GM19239 (cell line): ENCODE results near the gene ZFYVE19.
"Not testable (repeated sequence)": the region's sequence is repeated elsewhere in the genome, so short reads cannot be mapped to it uniquely, and the experiment has no call there.

Experiments used
- DNase-seq: peaks from one replicate; pipeline ENCODE4 v3.0.0; 2011; ENCODE audit warnings: low spot score; ENCODE audit not compliant: insufficient read length
- FAIRE-seq: peaks from 2 replicates; lab custom pipeline; 2011; peaks lifted over from hg19 to GRCh38; lab: Jason Lieb, UNC

ZFYVE19 gene

DNA sequence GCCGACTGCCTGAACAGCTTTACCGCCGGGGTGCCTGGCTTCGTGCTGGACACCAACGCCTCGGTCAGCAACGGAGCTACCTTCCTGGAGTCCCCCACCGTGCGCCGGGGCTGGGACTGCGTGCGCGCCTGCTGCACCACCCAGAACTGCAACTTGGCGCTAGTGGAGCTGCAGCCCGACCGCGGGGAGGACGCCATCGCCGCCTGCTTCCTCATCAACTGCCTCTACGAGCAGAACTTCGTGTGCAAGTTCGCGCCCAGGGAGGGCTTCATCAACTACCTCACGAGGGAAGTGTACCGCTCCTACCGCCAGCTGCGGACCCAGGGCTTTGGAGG is 37.8 kb downstream of the ZFYVE19 start:
- DNase-seq, result peak; percentile 63
- no peak for FAIRE-seq

DNA sequence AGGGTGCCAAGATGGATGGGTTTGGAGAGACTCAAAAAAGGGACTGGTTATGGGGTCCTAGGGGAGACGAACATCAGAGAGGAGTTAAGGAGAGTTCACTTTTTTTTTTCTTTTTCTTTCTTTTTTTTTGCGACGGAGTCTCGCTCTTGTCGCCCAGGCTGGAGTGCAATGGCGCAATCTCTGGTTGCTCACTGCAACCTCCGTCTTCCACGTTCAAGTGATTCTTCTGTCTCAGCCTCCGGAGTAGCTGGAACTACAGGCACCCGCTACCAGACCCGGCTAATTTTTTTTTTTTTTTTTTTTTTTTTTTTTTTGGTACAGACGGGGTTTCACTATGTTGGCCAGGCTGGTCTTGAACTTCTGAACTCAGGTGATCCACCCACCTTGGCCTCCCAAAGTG is 38.1 kb downstream of the ZFYVE19 start:
- no peak for FAIRE-seq
- DNase-seq, result no peak

GRCh38 chr15:40845511-40846284 is 38.8 kb downstream of the ZFYVE19 start:
- DNase-seq (no peak), FAIRE-seq (no peak)

DNA sequence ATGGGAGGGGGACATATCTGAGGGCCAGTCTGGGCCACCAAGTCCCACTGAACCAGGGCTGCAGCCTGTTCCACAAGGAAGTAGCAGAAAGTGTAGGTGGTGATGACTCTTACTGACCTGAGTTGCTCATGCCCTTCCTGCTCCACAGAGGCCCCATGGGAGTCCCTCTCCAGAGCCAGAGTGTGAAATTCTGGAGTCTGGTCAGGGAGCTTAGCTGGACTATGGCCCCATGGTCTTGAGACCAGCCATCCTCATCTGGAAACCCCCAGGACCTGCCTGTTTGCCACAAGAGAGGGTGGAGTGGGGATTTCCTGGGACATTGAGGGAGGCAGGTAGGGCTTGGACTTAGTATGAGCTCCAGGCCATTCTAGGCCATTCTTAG is 39.9 kb downstream of the ZFYVE19 start:
- DNase-seq (no peak), FAIRE-seq (no peak)

- peak; percentile 94 for FAIRE-seq
- DNase-seq, result peak; percentile 75
Measured at GRCh38 chr15:40847223-40847961, 40.5 kb downstream of the ZFYVE19 start.

GRCh38 chr15:40850576-40851112 is 43.8 kb downstream of the ZFYVE19 start:
- FAIRE-seq, result no peak
- DNase-seq, result no peak

- no peak for FAIRE-seq
- DNase-seq, result no peak
Measured at GRCh38 chr15:40852529-40852928, 45.6 kb downstream of the ZFYVE19 start.

DNA sequence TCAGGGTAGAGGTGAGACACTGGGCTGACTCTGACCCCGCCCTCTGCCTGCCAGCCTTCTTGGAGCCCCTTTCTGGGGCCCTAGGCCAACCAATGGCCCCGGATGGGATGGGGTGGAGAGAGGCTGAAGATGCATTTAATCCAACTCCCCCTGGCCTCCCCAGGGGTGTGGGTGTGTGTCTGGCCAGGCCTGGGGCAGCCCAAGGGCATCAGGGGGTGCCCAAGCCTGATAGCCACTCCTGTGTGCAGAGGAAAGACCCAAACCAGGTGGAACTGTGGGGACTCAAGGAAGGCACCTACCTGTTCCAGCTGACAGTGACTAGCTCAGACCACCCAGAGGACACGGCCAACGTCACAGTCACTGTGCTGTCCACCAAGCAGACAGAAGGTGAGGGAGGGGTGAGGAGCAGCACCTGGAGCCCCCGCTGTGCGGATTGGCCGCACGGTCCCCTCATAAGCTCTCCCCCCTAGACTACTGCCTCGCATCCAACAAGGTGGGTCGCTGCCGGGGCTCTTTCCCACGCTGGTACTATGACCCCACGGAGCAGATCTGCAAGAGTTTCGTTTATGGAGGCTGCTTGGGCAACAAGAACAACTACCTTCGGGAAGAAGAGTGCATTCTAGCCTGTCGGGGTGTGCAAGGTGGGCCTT is 46.5 kb downstream of the ZFYVE19 start:
- FAIRE-seq (no peak), DNase-seq (no peak)

- no peak for FAIRE-seq
Measured at GRCh38 chr15:40854161-40854560, 47.3 kb downstream of the ZFYVE19 start.

GRCh38 chr15:40855706-40856234 is 48.9 kb downstream of the ZFYVE19 start:
- DNase-seq (no peak), FAIRE-seq (no peak)

More at GRCh38 chr15:40854161-40854560, 47.3 kb downstream of the ZFYVE19 start:
- no peak for DNase-seq

DNA sequence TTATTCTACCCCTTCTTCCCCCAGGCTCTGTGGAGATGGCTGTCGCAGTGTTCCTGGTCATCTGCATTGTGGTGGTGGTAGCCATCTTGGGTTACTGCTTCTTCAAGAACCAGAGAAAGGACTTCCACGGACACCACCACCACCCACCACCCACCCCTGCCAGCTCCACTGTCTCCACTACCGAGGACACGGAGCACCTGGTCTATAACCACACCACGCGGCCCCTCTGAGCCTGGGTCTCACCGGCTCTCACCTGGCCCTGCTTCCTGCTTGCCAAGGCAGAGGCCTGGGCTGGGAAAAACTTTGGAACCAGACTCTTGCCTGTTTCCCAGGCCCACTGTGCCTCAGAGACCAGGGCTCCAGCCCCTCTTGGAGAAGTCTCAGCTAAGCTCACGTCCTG is 49.9 kb downstream of the ZFYVE19 start:
- no peak for FAIRE-seq
- DNase-seq, result no peak

DNA sequence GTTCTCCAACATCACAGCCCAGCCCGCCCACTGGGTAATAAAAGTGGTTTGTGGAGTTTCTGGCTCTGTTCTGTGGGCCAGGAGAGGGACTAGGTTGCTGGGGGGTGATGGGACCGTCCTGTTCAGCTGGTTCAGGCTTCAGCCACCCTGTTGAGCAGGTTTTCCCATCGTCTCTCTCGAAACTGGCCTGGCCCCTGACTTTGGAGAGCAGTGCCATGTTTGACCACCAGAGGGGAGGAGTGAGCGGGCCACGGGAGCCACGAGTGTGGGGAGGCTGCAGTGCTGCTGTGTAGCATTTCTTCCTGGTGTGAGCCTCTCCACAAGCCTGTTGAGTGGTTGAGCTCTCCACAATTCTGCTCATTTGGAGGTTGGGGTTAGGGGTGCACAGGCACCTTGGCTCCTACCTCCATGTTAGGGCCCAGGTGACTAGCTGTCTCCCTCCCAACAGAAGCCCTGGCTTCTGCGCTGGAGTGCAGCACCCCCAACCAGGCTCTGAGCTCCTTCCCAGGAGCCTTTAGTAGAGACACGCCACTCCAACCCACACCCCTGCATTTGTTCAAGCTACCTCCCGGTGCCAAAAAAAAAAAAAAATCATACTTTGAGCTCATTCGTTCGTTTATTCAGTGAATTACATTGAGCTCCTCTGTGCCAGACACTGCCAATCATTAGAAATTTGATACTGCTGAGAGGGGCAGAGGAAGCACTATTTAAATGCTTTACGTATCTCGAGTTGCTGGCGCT is 50.9 kb downstream of the ZFYVE19 start:
- DNase-seq, result peak; percentile 88
- FAIRE-seq, result peak; percentile 95

DNA sequence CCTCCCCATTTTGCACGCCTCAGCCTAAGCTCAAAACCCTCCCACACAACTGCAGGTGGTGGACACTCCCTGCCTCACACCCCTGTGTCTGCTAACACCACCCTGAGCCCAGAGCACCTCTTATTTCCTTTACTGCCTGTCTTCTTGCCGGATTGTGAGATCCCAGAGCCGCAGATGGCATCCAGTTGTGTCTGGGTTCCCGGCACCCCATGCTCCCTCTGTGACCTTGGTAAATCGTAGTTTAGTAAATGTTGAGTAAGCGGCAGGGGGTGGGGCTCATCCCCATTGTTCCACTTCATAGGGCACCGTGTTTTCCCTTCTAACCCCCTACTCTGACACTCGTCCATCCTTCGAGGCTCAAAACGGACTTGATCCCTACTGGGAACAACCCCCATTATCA is 51.8 kb downstream of the ZFYVE19 start:
- FAIRE-seq (no peak), DNase-seq (no peak)

GRCh38 chr15:40859206-40859851 is 52.4 kb downstream of the ZFYVE19 start:
- FAIRE-seq (peak; percentile 97), DNase-seq (peak; percentile 80)

- not testable (repeated sequence) for DNase-seq
Measured at GRCh38 chr15:40861147-40861546, 54.3 kb downstream of the ZFYVE19 start.

GRCh38 chr15:40863660-40864270 is 56.9 kb downstream of the ZFYVE19 start:
- FAIRE-seq (no peak), DNase-seq (no peak)

More at GRCh38 chr15:40861147-40861546, 54.3 kb downstream of the ZFYVE19 start:
- FAIRE-seq, result not testable (repeated sequence)
